ENCODE measurements around the gene MYOT.

Gene MYOT

GRCh38 chr5:137876101-137876500, 8.4 kb downstream of the MYOT start:
- ATAC-seq: no peak

DNA sequence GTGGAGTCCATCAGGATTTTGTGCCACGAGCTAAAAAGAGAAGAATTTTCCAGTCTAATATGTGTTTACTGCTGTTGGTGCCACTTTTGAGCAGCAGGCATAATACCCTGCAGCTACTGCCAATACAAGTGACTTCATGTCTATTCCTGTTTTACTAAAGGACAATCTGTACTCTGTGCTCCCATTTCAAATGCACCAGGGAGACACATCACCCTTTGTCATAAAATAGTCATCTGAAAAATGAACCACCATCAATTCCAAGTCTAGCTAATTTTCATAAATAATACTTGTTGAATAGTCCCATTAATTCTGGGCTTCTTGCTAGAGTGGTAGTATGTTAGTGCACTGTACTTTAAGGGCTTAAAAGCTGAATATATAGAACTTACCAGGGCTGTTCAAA, 12.7 kb downstream of the MYOT start:
- TF ChIP-seq CREB5 (CRISPR knock-in tag; IDR thresholded peaks at IDR 0.05; ENCODE audit: low read depth) (no peak), PATZ1 (CRISPR knock-in tag; IDR thresholded peaks at IDR 0.05; ENCODE audit: borderline replicate concordance) (no peak), CSDC2 (CRISPR knock-in tag; IDR thresholded peaks at IDR 0.05) (no peak), SNAI2 (CRISPR knock-in tag; IDR thresholded peaks at IDR 0.05) (no peak), ZNF8 (CRISPR knock-in tag; IDR thresholded peaks at IDR 0.05) (no peak), ISL1 (CRISPR knock-in tag; IDR thresholded peaks at IDR 0.05) (no peak), CSRNP3 (CRISPR knock-in tag; IDR thresholded peaks at IDR 0.05) (no peak), ZNF70 (CRISPR knock-in tag; IDR thresholded peaks at IDR 0.05) (no peak), RARB (CRISPR knock-in tag; IDR thresholded peaks at IDR 0.05) (no peak), ZFP3 (CRISPR knock-in tag; IDR thresholded peaks at IDR 0.05) (no peak), ZFP30 (CRISPR knock-in tag; IDR thresholded peaks at IDR 0.05) (no peak), TCF4 (CRISPR knock-in tag; IDR thresholded peaks at IDR 0.05; ENCODE audit: borderline replicate concordance) (no peak), ZNF565 (CRISPR knock-in tag; conservative IDR thresholded peaks at IDR 0.05; ENCODE audit: low read depth) (no peak), BACH2 (CRISPR knock-in tag; IDR thresholded peaks at IDR 0.05; ENCODE audit: borderline replicate concordance) (no peak)
- ATAC-seq: no peak

More at GRCh38 chr5:137876101-137876500, 8.4 kb downstream of the MYOT start:
- TF ChIP-seq ESRRG (CRISPR knock-in tag; IDR thresholded peaks at IDR 0.05) (no peak), ISL1 (CRISPR knock-in tag; IDR thresholded peaks at IDR 0.05) (peak; percentile 96), BACH2 (CRISPR knock-in tag; IDR thresholded peaks at IDR 0.05; ENCODE audit: borderline replicate concordance) (no peak)
- TF ChIP-seq, protein P1, sequence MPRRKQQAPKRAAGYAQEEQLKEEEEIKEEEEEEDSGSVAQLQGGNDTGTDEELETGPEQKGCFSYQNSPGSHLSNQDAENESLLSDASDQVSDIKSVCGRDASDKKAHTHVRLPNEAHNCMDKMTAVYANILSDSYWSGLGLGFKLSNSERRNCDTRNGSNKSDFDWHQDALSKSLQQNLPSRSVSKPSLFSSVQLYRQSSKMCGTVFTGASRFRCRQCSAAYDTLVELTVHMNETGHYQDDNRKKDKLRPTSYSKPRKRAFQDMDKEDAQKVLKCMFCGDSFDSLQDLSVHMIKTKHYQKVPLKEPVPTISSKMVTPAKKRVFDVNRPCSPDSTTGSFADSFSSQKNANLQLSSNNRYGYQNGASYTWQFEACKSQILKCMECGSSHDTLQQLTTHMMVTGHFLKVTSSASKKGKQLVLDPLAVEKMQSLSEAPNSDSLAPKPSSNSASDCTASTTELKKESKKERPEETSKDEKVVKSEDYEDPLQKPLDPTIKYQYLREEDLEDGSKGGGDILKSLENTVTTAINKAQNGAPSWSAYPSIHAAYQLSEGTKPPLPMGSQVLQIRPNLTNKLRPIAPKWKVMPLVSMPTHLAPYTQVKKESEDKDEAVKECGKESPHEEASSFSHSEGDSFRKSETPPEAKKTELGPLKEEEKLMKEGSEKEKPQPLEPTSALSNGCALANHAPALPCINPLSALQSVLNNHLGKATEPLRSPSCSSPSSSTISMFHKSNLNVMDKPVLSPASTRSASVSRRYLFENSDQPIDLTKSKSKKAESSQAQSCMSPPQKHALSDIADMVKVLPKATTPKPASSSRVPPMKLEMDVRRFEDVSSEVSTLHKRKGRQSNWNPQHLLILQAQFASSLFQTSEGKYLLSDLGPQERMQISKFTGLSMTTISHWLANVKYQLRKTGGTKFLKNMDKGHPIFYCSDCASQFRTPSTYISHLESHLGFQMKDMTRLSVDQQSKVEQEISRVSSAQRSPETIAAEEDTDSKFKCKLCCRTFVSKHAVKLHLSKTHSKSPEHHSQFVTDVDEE (CRISPR knock-in tag; IDR thresholded peaks at IDR 0.05): no peak

GRCh38 chr5:137887831-137888230, 20.2 kb downstream of the MYOT start:
- ATAC-seq: peak; percentile 9; the same call in 1 of the 3 replicates
- TF ChIP-seq TOX (CRISPR knock-in tag; IDR thresholded peaks at IDR 0.05; ENCODE audit: borderline replicate concordance): no peak
- no peak for TF ChIP-seq GLIS3 (CRISPR knock-in tag; IDR thresholded peaks at IDR 0.05)
- no peak for TF ChIP-seq ZNF565 (CRISPR knock-in tag; conservative IDR thresholded peaks at IDR 0.05; ENCODE audit: low read depth)
- no peak for TF ChIP-seq CREB5 (CRISPR knock-in tag; IDR thresholded peaks at IDR 0.05; ENCODE audit: low read depth)
- TF ChIP-seq, protein P1 (CRISPR knock-in tag; IDR thresholded peaks at IDR 0.05): no peak
- TF ChIP-seq PPARA (CRISPR knock-in tag; IDR thresholded peaks at IDR 0.05; ENCODE audit: borderline replicate concordance): no peak
- TF ChIP-seq ZFP3 (CRISPR knock-in tag; IDR thresholded peaks at IDR 0.05): no peak
- no peak for TF ChIP-seq CSRNP3 (CRISPR knock-in tag; IDR thresholded peaks at IDR 0.05)
- TF ChIP-seq ISL1 (CRISPR knock-in tag; IDR thresholded peaks at IDR 0.05): no peak
- no peak for TF ChIP-seq TCF4 (CRISPR knock-in tag; IDR thresholded peaks at IDR 0.05; ENCODE audit: borderline replicate concordance)

Measured in SK-N-SH treated with all-trans-retinoic acid at 6 μM for 48 hours (cell line).